IMR-90 (cell line): ENCODE measurements around the gene CTBP2. TPM values are rescaled to one million over a fixed set of nuclear protein-coding genes. Genes with fewer than 3 reads are reported as not detected.

Source experiments
- ATAC-seq: fragments of 200-7000 bp; cut with Tn5 transposase; 2 replicates; pipeline ENCODE4 v1.9.1; 2020; ENCODE audit warnings: low read depth, mild to moderate bottlenecking, moderate library complexity
- BruUV-seq: library from RNA; stranded (reverse); fragments of 400-500 nt; replicated peaks from 2 replicates; lab custom pipeline; 2021; lab: Mats Ljungman, UMichigan
- CTCF ChIA-PET: fragments of 300-600 bp; formaldehyde crosslinking; extraction: SDS; loops from one replicate; lab custom pipeline; 2021; ENCODE audit warnings: antibody characterized with exemption; lab: Yijun Ruan, JAX
- POLR2A ChIA-PET: fragments of 300-600 bp; sonication (Branson Sonifier 250); formaldehyde crosslinking; loops from one replicate; lab custom pipeline; 2022; ENCODE audit warnings: antibody characterized with exemption; ENCODE audit not compliant: unreplicated experiment; lab: Charles Lee
- DNase-seq: peaks from one replicate; pipeline ENCODE4 v3.0.0; 2013
- H2AFZ ChIP-seq: replicated peaks from 2 replicates; pipeline ENCODE3; 2013; ENCODE audit warnings: low read length, mild to moderate bottlenecking; ENCODE audit not compliant: poor library complexity
- H2AK5ac ChIP-seq: 2 replicates; pipeline ENCODE4 v1.6.1; 2013; ENCODE audit warnings: low read depth, low read length, inconsistent platforms
- H2AK9ac ChIP-seq: replicated peaks from 2 replicates; pipeline ENCODE3; 2013; ENCODE audit warnings: mild to moderate bottlenecking, low read depth, low read length, moderate library complexity; ENCODE audit not compliant: poor library complexity
- H2BK120ac ChIP-seq: 2 replicates; pipeline ENCODE4 v1.6.1; 2013; ENCODE audit warnings: low read depth, low read length, inconsistent platforms
- H2BK15ac ChIP-seq: 3 replicates; pipeline ENCODE4 v1.6.1; 2013; ENCODE audit warnings: low read depth, low read length, inconsistent platforms
- H2BK20ac ChIP-seq: 2 replicates; pipeline ENCODE4 v1.6.1; 2013; ENCODE audit warnings: low read depth, mild to moderate bottlenecking, inconsistent platforms, low read length, moderate library complexity
- H2BK5ac ChIP-seq: 2 replicates; pipeline ENCODE4 v1.6.1; 2013; ENCODE audit warnings: mild to moderate bottlenecking, low read depth, low read length, inconsistent platforms; ENCODE audit not compliant: poor library complexity, severe bottlenecking
- H3K14ac ChIP-seq: replicated peaks from 2 replicates; pipeline ENCODE4 v1.6.1; 2013; ENCODE audit warnings: low read depth, low read length, inconsistent platforms
- H3K18ac ChIP-seq: 2 replicates; pipeline ENCODE4 v1.6.1; 2013; ENCODE audit warnings: low read depth, low read length, control low read depth
- H3K23ac ChIP-seq: 2 replicates; pipeline ENCODE4 v1.6.1; 2013; ENCODE audit warnings: low read depth, low read length, inconsistent platforms
- H3K27ac ChIP-seq: 2 replicates; pipeline ENCODE4 v1.5.1; 2013; ENCODE audit warnings: mild to moderate bottlenecking, control low read depth, low read length; ENCODE audit not compliant: insufficient read depth
- H3K27me3 ChIP-seq: 2 replicates; pipeline ENCODE4 v1.6.1; 2013; ENCODE audit warnings: low read length; ENCODE audit not compliant: control insufficient read depth, insufficient read depth
- H3K36me3 ChIP-seq: 2 replicates; pipeline ENCODE4 v1.6.1; 2013; ENCODE audit warnings: low read length, mixed read lengths; ENCODE audit not compliant: control insufficient read depth, insufficient read depth
- H3K4ac ChIP-seq: 2 replicates; pipeline ENCODE4 v1.6.1; 2013; ENCODE audit warnings: low read depth, low read length, inconsistent platforms
- H3K4me1 ChIP-seq: 2 replicates; pipeline ENCODE4 v1.6.1; 2013; ENCODE audit warnings: low read length, mixed read lengths; ENCODE audit not compliant: control insufficient read depth, insufficient read depth
- H3K4me2 ChIP-seq: 2 replicates; pipeline ENCODE4 v1.6.1; 2013; ENCODE audit warnings: low read depth, mild to moderate bottlenecking, control low read depth, low read length, moderate library complexity
- H3K4me3 ChIP-seq: 2 replicates; pipeline ENCODE4 v1.5.1; 2013; ENCODE audit warnings: low read depth, mild to moderate bottlenecking, control low read depth, low read length, moderate library complexity; ENCODE audit not compliant: insufficient read depth
- H3K56ac ChIP-seq: 2 replicates; pipeline ENCODE4 v1.6.1; 2013; ENCODE audit warnings: low read length, inconsistent platforms; ENCODE audit not compliant: insufficient read depth; ENCODE audit errors: extremely low read depth
- H3K79me1 ChIP-seq, 2 experiments: 2 replicates each; pipeline ENCODE4 v1.6.1; 2013; ENCODE audit warnings: low read length in 2 of 2, inconsistent platforms in 1 of 2, low read depth in 1 of 2
- H3K9ac ChIP-seq: 2 replicates; pipeline ENCODE4 v1.6.1; 2013; ENCODE audit warnings: low read depth, low read length, control low read depth
- H3K9me1 ChIP-seq: 2 replicates; pipeline ENCODE4 v1.6.1; 2013; ENCODE audit warnings: low read length, inconsistent platforms; ENCODE audit not compliant: insufficient read depth
- H3K9me3 ChIP-seq: 2 replicates; pipeline ENCODE4 v1.6.1; 2013; ENCODE audit warnings: low read length; ENCODE audit not compliant: control insufficient read depth, insufficient read depth
- H4K20me1 ChIP-seq: 2 replicates; pipeline ENCODE4 v1.6.1; 2013; ENCODE audit warnings: low read length, inconsistent platforms; ENCODE audit not compliant: insufficient read depth
- H4K5ac ChIP-seq: 2 replicates; pipeline ENCODE4 v1.6.1; 2013; ENCODE audit warnings: mild to moderate bottlenecking, low read depth, low read length, control low read depth
- H4K8ac ChIP-seq, 2 experiments: 2 replicates each; pipeline ENCODE4 v1.6.1; 2013; ENCODE audit warnings: low read depth in 2 of 2, low read length in 2 of 2, control low read depth in 1 of 2, inconsistent platforms in 1 of 2
- H4K91ac ChIP-seq: 2 replicates; pipeline ENCODE4 v1.6.1; 2013; ENCODE audit warnings: low read depth, low read length, inconsistent platforms; ENCODE audit not compliant: insufficient read depth
- BHLHE40 ChIP-seq: fragments of 150-350 bp; IDR thresholded peaks from 2 replicates; pipeline ENCODE4 v1.6.1; 2016; ENCODE audit warnings: mild to moderate bottlenecking, low read depth, low read length
- ELK1 ChIP-seq: fragments of 150-350 bp; IDR thresholded peaks from 2 replicates; pipeline ENCODE4 v1.6.1; 2016; ENCODE audit warnings: low read depth, mild to moderate bottlenecking, low read length, moderate library complexity, borderline replicate concordance
- FOS ChIP-seq: fragments of 150-350 bp; IDR thresholded peaks from 2 replicates; pipeline ENCODE4 v1.6.1; 2016; ENCODE audit warnings: low read depth, low read length
- MAFK ChIP-seq: IDR thresholded peaks from 2 replicates; pipeline ENCODE4 v1.6.1; 2012; ENCODE audit warnings: low read depth, low read length, improper control_type of control experiment
- MXI1 ChIP-seq: IDR thresholded peaks from 2 replicates; pipeline ENCODE4 v1.6.1; 2012; ENCODE audit warnings: low read depth, mild to moderate bottlenecking, low read length, moderate library complexity, borderline replicate concordance
- NFE2L2 ChIP-seq: fragments of 150-350 bp; IDR thresholded peaks from 2 replicates; pipeline ENCODE4 v1.6.1; 2016; ENCODE audit warnings: low read depth, mild to moderate bottlenecking, low read length
- POLR2A ChIP-seq: IDR thresholded peaks from 2 replicates; pipeline ENCODE4 v1.6.1; 2012; ENCODE audit warnings: mild to moderate bottlenecking, low read depth, low read length
- RAD21 ChIP-seq: IDR thresholded peaks from 2 replicates; pipeline ENCODE4 v1.6.1; 2012; ENCODE audit warnings: low read length, improper control_type of control experiment
- RCOR1 ChIP-seq: IDR thresholded peaks from 2 replicates; pipeline ENCODE4 v1.6.1; 2012; ENCODE audit warnings: mild to moderate bottlenecking, low read length, improper control_type of control experiment; ENCODE audit not compliant: insufficient replicate concordance
- RFX5 ChIP-seq: IDR thresholded peaks from 2 replicates; pipeline ENCODE4 v1.8.0; 2012; ENCODE audit warnings: low read depth, mild to moderate bottlenecking, low read length, moderate library complexity
- SMC3 ChIP-seq: fragments of 150-350 bp; IDR thresholded peaks from 2 replicates; pipeline ENCODE4 v1.6.1; 2016; ENCODE audit warnings: low read depth, mild to moderate bottlenecking, antibody characterized with exemption, low read length, moderate library complexity
- USF2 ChIP-seq: fragments of 150-350 bp; IDR thresholded peaks from 2 replicates; pipeline ENCODE4 v1.6.1; 2017; ENCODE audit warnings: mild to moderate bottlenecking, antibody characterized with exemption, low read length, low read depth
- WGBS, 2 experiments: methylation state at CpG; one replicate each; pipeline versions ENCODE4 v1.1.5 to v1.1.7; 2013; ENCODE audit warnings: missing lambda C conversion rate in 2 of 2; ENCODE audit not compliant: insufficient read length in 1 of 2; ENCODE audit errors: extremely low coverage in 2 of 2; 5-methylcytosine and 5-hydroxymethylcytosine counted together
- dilution Hi-C: fragments of 300-500 bp; cut with HindIII; formaldehyde crosslinking; loops from one replicate; pipeline ENCODE4 v1.14.3; 2018; ENCODE audit warnings: low sequenced_read_pairs; ENCODE audit not compliant: unreplicated experiment
- in situ Hi-C: fragments of 300-500 bp; cut with MboI; formaldehyde crosslinking; loops from 3 replicates; pipeline ENCODE4 v1.14.3; 2019; ENCODE audit warnings: low sequenced_read_pairs, inconsistent platforms, mixed read lengths
- intact Hi-C: fragments of 100-400 bp; cut with micrococcal nuclease; formaldehyde crosslinking; loops from 2 replicates; pipeline ENCODE4 v1.10.0; 2022
- polyA plus RNA-seq, 3 experiments: library from polyadenylated mRNA; depleted of rRNA; stranded (reverse); fragments of >200 nt; gene quantifications; 2 replicates each; pipeline ENCODE4 v1.2.3, GENCODE V29; 2012; ENCODE audit warnings: low replicate concordance in 1 of 3
- total RNA-seq: library from RNA; depleted of rRNA; stranded (reverse); fragments of >200 nt; gene quantifications from 2 replicates; pipeline ENCODE4 v1.2.3, GENCODE V29; 2012

Gene CTBP2
- total and polyA plus RNA-seq, 2 of the 4 experiments (the other 2 are of a cell fraction): 81.0 to 86.6 TPM

- Histone ChIP-seq H3K36me3 (peaks cover 29% of the 10 kb centered on the region), H3K27ac (no peak overlapping the region), H2AK5ac (no peak overlapping the region), H2AFZ (no peak overlapping the region), H2BK5ac (no peak overlapping the region), H4K20me1 (peaks cover 97% of the 10 kb centered on the region), H2AK9ac (no peak overlapping the region), H2BK20ac (no peak overlapping the region), H3K14ac (no peak overlapping the region), H3K4me2 (no peak overlapping the region), H3K4me3 (no peak overlapping the region), H4K91ac (no peak overlapping the region), H3K9me3 (no peaks in the 10 kb centered on the region), H3K23ac (no peak overlapping the region), H3K27me3 (no peaks in the 10 kb centered on the region), H3K18ac (no peak overlapping the region), H3K56ac (no peak overlapping the region), H3K4ac (no peak overlapping the region), H2BK15ac (no peak overlapping the region), H3K79me1 (peaks cover 42 to 99% of the 10 kb centered on the region in 2 experiments), H3K9me1 (peaks cover 37% of the 10 kb centered on the region), H4K5ac (no peak overlapping the region), H3K4me1 (peaks cover 3% of the 10 kb centered on the region; the same call in 1 of the 2 replicates), H3K9ac (no peak overlapping the region), H2BK120ac (no peak overlapping the region), H4K8ac (no peak overlapping the region)
- TF ChIP-seq RCOR1: no peak
- no peak for TF ChIP-seq NFE2L2
- TF ChIP-seq MAFK: no peak
- no peak for TF ChIP-seq ELK1
- TF ChIP-seq RAD21: no peak
- TF ChIP-seq MXI1: no peak
- no peak for TF ChIP-seq SMC3
- no peak for TF ChIP-seq BHLHE40
- no peak for TF ChIP-seq USF2
- no peak for TF ChIP-seq RFX5
- no peak for TF ChIP-seq POLR2A
- TF ChIP-seq FOS: no peak
- CTCF ChIA-PET: interaction anchor here (0.8 to 1.1 kb wide), 2 partner anchors 9 to 31 kb away, joined by 3 to 4 read pairs; no protein-coding TSS in a partner anchor
- in situ Hi-C loops: no loop called here
- BruUV-seq: no TSS peak
- 55% methylated on average over 3 of the region's 14 CpGs; no CpG with 5 or more reads in 1 of the 2 experiments for WGBS, 2 experiments
- no peak for ATAC-seq
- POLR2A ChIA-PET: no interaction called here
- intact Hi-C loops: no loop called here
- no peak for DNase-seq
- dilution Hi-C loops: no loop called here
Observed at GRCh38 chr10:125016611-125017202, 143.7 kb downstream of the CTBP2 start.
